ENCODE measurements around the gene LPAR1. TPM values are rescaled to one million over a fixed set of nuclear protein-coding genes. Genes with fewer than 3 reads are reported as not detected.

The LPAR1 gene
- total RNA-seq, 1 donor from 2014 or later = 8.5 TPM

GRCh38 chr9:110919609-110920008 lies 118.7 kb downstream of the LPAR1 start:
- no peak for TF ChIP-seq CTCF (conservative IDR thresholded peaks at IDR 0.05; ENCODE audit: low read depth, low read length)
- DNase-seq (ENCODE audit: low read depth) = peak; percentile 85
- H3K4me3 ChIP-seq (ENCODE audit: low read depth, low read length) = no peak overlapping the region

- TF ChIP-seq CTCF (conservative IDR thresholded peaks at IDR 0.05; ENCODE audit: low read depth, low read length) = no peak
- no peak overlapping the region for H3K4me3 ChIP-seq (ENCODE audit: low read depth, low read length)
- DNase-seq (ENCODE audit: low read depth) = no peak
Observed at GRCh38 chr9:110919050-110919435, 119.2 kb downstream of the LPAR1 start.

- no peak for DNase-seq (ENCODE audit: low read depth)
- no peak for TF ChIP-seq CTCF (conservative IDR thresholded peaks at IDR 0.05; ENCODE audit: low read depth, low read length)
- no peak overlapping the region for H3K4me3 ChIP-seq (ENCODE audit: low read depth, low read length)
Observed at GRCh38 chr9:110918316-110919049, 119.8 kb downstream of the LPAR1 start.

GRCh38 chr9:110916403-110916802 lies 121.9 kb downstream of the LPAR1 start:
- TF ChIP-seq CTCF (conservative IDR thresholded peaks at IDR 0.05; ENCODE audit: low read depth, low read length) = no peak
- no peak overlapping the region for H3K4me3 ChIP-seq (ENCODE audit: low read depth, low read length)
- DNase-seq (ENCODE audit: low read depth) = no peak

- TF ChIP-seq CTCF (conservative IDR thresholded peaks at IDR 0.05; ENCODE audit: low read depth, low read length) = no peak
- H3K4me3 ChIP-seq (ENCODE audit: low read depth, low read length) = no peak overlapping the region
- DNase-seq (ENCODE audit: low read depth) = no peak
Observed at GRCh38 chr9:110912419-110913291, 125.6 kb downstream of the LPAR1 start.

GRCh38 chr9:110911659-110912418 lies 126.4 kb downstream of the LPAR1 start:
- no peak overlapping the region for H3K4me3 ChIP-seq (ENCODE audit: low read depth, low read length)
- no peak for DNase-seq (ENCODE audit: low read depth)
- TF ChIP-seq CTCF (conservative IDR thresholded peaks at IDR 0.05; ENCODE audit: low read depth, low read length) = no peak

Data from epithelial cell of proximal tubule (primary cell).